GM19351 (cell line): Measurements from ENCODE around the gene CXXC5.
"Not testable (repeated sequence)": the region's sequence is repeated elsewhere in the genome, so short reads cannot be mapped to it uniquely, and the experiment has no call there.

ENCODE experiments used
- ATAC-seq: cut with Tn5 transposase; IDR thresholded peaks from one replicate; pipeline ENCODE4 v1.9.1; 2021; ENCODE audit warnings: mild to moderate bottlenecking, moderate library complexity; ENCODE audit not compliant: unreplicated experiment

CXXC5 gene

DNA sequence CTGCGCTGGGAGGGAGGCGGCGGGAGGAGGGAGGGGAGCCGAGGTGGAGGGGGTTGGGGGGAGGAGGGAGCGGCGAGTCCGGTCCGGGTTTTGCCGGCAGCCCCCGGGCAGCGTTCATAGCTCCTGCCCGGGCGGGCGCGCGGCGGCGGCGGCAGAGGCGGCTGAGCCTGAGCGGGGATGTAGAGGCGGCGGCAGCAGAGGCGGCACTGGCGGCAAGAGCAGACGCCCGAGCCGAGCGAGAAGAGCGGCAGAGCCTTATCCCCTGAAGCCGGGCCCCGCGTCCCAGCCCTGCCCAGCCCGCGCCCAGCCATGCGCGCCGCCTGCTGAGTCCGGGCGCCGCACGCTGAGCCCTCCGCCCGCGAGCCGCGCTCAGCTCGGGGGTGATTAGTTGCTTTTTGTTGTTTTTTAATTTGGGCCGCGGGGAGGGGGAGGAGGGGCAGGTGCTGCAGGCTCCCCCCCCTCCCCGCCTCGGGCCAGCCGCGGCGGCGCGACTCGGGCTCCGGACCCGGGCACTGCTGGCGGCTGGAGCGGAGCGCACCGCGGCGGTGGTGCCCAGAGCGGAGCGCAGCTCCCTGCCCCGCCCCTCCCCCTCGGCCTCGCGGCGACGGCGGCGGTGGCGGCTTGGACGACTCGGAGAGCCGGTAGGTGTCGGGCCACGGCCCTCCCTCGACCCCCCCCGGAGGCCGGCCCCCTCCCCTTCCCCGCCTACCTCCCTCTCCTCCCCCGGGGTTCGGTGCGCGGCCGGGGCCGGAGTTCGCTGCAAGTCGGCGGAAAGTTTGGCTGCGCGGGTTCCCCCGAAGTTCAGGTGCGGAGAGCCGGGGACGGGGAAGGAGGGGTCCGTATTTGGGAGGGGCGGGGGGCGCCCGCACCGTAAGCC lies at the start of gene CXXC5:
Gene CXXC5, plus strand, starts transcription at position 145 of the 877 bp plus-strand sequence. CDS start 32,175 bp downstream, outside the sequence.
- ATAC-seq, result no peak

DNA sequence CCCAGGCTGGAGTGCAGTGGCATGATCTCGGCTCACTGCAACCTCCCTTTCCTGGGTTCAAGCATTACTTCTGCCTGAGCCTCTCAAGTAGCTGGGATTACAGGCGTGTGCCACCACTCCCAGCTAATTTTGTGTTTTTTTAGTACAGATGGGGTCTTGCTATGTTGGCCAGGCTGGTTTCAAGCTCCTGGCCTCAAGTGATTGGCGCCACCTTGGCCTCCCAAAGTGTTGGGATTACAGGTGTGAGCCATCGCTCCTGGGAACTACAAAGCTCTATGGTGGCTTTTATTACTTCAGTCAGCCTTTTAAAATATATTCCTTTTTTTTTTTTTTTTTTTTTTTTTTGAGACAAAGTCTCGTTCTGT lies 49.6 kb upstream of the CXXC5 start:
- ATAC-seq, result not testable (repeated sequence)

DNA sequence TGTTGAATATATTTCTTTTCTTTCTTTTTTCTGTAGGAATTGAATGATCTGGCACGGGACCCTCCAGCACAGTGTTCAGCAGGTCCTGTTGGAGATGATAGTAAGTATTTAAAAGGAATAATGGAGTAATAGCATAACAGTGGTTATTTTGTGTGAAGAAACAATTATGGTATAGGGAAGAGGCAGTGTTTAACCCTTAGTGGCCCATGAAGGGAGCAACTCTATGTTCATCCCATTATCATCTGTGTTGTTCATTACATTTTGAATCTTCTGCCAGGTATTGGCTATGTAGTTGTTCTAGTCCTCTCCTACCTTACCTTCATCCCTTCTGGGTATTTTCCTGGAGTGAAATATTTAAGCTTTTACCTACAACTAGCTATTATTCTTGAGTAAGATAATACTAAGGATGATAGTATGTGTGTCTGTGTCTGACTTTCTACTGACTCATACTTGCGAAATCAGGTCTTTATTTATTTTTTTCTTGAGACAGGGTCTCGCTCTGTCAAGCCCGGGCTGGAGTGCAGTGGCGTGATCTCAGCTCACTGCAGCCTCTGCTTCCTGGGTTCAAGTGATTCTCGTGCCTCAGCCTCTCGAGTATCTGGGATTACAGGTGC lies 47.7 kb upstream of the CXXC5 start:
- no peak for ATAC-seq

DNA sequence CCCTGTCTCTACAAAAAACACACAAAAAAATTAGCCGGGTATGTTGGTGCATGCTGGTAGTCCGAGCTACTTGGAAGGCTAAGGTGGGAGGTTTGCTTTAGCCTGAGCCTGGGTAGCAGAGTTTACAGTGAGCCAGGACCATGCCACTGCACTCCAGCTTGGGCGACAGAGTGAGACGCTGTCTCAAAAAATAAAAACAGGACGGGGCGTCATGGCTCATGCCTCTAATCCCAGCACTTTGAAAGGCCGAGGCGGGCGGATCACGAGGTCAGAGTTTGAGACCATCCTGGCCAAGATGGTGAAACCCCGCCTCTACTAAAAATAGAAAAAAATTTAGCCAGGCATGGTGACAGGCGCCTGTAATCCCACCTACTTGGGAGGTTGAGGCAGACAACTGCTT lies 46.7 kb upstream of the CXXC5 start:
- ATAC-seq, result no peak

DNA sequence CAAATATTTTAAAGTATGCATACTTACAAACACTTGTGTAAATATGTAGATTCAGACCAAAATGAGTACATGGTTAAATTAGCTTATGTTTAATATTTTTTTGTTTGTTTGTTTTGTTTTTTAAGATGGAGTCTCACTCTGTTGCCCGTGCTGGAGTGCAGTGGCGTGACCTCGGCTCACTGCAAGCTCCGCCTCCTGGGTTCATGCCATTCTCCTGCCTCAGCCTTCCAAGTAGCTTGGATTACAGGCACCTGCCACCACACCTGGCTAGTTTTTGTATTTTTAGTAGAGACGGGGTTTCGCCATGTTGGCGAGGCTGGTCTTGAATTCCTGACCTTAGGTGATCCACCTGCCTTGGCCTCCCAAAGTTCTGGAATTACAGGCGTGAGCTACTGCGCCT lies 46.2 kb upstream of the CXXC5 start:
- not testable (repeated sequence) for ATAC-seq

DNA sequence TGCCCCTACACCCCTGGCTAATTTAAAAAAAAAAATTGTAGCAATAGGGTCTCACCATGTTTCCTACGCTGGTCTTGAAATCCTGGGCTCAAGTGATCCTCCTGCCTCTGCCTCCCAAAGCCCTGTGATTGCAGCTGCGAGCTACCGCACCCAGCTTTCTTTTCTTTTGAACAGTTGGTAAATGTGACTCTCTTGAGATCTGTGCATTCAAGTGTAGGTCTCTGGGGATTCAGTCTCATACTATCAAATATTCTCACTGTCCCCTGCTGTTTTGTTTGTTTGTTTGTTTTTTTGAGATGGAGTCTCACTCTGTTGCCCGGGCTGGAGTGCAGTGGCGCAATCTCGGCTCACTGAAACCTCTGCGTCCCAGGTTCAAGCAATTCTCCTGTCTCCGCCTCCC lies 42.3 kb upstream of the CXXC5 start:
- ATAC-seq, result peak; percentile 57

DNA sequence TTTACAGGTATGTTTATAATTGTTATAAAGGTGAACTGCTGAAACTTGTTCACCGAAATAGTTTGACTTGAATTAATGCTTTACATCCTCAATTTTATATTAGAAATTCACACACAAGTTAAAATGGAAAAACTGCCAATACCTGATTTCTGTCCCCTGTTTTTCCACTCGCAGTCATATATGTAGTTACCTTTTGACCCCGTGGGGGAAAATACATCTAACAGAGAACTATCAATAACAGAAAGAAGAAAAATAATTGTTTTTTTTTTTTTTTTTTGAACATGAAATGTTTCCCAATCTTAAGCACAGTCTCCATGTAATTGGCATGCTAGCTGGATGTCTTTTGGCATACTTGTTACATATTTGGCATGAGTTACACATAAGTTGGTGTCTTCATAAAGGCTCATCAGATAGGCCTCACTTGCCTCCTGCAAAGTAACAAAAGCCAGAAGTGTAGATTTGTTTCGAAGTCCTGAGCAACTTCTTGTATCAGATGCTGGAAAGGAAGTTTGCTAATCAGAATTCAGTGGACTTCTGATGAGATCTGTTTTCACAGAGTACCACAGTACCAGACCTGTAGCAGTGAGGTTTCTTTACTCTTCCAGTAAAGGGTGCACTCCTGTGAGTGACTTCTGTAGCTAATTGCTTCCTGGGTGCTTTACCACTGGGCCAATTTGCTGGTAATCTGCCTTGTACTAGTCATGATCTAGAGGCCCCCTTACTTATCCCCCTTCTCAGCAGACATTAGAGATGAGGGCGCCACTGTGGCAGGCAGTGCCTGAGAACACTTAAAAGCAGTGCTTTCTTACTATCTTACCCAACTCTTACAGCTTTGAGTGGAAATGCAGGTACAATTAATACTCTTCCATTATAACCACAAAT lies 36.2 kb upstream of the CXXC5 start:
- no peak for ATAC-seq

DNA sequence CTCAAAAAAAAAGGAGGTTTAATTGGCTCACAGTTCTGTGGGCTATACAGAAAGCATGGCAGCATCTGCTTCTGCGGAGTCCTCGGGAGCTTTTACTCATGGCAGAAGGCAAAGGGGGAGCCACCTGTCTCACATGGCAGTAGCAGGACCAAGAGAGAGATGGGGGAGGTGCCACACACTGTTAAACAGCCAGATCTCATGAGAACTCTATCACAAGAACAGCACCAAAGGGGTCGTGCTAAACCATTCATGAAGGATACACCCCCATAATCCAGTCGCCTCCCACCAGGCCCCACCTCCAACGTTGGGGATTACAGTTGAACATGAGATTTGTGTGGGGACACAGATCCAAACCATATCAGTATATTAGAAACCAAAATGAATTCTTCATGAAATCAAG lies 28.3 kb upstream of the CXXC5 start:
- ATAC-seq, result no peak

DNA sequence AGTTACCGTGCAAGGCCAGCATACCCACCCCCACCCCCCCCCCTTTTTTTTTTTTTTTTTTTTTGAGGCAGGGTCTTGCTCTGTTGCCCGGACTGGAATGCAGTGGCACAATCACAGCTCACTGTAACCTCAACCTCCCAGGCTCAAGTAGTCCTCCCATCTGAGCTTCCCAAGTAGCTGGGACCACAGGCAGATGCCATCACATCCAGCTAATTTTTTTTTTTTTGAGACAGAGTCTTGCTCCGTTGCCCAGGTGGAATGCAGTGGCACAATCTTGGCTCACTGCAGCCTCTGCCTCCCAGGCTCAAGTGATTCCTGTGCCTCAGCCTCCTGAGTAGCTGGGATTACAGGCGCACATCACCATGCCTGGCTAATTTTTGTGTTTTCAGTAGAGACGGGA lies 22.8 kb upstream of the CXXC5 start:
- ATAC-seq, result not testable (repeated sequence)

DNA sequence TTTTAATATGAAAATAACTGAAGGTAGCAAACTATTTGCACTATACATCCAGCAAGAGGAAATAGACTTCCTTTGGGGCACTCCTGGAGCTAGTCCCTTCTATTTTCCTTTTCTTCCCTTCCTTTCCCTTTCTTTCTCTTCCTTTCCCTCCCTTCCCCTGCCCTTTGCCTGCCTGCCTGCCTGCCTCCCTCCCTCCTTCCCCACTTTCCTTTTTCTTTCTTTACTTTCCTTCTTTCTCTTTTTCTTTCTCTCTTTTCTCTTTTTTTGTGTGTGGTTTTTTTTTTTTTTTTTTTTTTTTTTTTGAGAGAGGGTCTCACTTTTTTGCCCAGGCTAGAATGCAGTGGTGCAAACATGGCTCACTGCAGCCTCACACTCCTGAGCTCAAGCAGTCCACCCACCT lies 17.3 kb upstream of the CXXC5 start:
- no peak for ATAC-seq

DNA sequence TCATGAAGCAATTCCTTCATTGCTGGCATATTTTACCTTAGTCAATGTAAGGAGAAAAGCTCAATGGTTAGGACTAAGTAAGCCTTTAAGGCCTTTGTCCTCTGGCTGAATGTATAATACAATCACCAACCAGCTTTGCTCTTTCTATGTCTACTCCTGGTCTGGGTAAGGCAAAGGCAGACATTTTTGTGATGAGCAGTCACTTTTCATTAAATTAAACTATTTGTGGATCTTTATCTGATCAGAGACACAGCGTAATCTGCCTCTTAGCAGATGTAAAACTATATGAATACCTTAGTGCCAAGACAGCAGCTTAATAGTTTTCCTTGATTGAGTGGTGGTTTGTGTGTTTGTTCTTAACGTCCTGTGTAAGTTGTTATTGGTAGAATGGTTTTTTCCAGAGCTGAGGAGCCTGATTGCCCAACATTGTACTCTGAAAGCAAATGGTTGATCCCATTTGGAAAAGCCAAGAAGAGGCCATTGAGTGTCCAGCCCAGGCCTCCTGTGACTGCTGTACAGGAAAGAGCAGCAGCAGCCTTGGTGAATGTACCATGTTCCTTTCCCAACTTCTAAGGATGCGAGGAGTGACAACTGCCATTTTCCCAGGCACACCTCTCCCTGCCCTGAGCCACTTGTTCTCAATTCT lies 16.5 kb upstream of the CXXC5 start:
- ATAC-seq, result no peak

DNA sequence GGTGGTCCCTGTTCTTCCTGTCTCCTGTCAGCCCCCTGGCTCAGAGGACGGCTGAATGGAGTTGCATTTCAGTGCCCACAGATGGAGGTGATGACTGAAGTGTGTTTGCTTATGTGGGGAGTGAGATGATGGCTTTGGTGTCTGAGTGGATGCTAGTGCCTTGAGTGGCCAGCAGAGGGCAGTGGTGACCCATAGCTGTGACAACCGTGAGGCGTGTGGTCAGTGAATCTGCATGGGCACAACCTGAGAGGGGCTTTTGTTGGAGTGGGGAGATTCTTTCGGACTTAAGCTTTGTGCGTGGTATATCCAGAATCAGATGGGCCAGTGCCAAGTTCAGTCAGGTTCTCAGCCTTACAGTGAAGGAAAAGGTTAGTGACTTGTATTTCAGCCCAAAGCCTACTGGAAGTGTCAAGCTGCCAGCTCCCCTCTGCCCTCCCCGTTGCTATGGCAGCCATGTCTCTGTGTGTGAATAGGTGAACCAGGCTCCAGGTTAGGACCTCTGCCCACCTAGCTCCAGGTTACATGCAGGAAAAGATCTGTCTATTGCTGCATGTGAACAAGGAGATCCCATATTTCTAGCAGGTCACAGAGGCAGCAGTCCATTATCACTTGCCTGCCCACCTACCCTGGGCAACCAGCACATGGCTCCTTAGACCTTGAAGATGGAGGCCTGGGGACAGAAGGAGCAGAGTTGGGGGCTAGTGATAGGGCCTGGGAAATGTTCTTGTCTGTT lies 14.7 kb upstream of the CXXC5 start:
- peak; percentile 28 for ATAC-seq

DNA sequence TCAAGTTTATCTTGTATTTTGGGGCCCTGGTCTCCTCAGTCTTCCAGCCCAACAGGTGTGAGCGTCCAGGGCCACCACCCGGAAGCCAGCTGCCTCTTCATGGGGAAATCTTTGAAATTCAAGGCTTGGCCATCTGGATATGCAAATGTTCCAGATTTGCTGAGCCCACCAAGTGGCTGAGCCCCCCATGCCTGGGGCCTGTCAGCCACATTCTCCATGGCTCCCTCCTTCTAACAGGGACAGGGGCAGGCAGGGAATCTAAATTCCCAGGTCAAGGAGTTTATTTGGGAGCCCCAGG lies 14.2 kb upstream of the CXXC5 start:
- no peak for ATAC-seq

DNA sequence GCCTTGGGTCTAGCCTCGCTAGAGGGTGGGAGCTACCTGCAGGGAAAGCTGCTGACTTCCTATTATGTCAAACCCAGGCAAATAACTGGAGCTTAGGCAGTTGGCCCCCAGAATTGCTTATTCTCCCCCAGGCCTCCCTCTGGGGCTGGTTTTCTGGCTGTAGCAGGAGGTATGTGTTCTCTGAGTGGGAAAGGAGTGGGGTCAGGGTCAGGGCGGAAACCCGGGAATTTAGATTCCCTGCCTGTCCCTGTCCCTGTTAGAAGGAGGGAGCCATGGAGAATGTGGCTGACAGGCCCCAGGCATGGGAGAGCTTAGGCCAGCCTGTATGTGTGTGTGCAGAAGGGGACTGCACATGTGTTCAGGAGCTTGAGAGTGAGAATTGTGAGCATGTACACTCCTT lies 13.6 kb upstream of the CXXC5 start:
- no peak for ATAC-seq

DNA sequence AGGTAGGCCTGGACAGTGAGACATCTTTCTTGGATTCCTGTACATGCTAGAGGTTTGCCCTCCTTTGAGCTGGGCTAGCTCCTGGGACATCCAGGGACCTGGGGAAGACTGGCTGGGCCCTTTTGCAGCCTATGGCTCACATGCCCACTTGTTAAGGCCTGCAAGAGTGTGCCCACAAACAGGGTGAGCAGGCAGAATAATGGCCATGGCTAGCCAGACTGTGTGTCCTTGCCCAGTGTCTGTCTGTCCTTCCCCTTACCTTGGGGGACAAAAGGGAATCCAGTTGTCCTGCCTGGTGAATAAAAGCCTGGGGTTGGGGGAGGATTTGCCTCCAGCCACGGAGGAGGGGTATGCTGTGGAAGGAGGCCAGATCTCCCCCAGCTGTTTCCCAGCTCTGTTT lies 13.0 kb upstream of the CXXC5 start:
- ATAC-seq, result no peak

DNA sequence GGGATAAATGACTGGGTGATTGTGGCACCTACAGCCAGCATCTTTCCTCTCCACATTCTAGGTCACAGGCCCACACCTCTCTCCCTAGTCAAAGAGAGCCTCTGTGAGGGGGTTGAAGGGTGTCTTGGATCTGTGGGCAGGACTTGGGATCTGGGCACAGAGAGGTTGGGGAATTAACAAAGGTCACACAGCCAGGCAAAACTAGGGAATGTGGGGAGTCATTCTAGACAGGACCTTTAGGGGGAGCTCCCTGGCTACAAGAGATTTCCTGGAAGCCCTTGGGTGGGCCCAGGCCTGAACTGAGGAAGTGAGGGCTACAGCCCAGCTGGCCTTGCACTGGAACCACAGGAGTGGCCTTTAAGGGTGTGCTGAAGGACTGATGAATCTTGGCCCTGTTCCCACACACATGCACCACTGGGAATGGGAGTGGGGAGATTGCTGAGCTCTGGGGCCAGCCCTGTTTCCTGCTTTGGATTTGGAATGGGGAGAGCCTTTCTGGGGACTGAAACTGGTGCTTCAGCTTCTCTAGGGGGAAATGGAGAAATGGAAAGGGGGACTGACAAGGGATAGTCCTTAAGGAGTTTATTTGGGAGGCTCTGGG lies 12.4 kb upstream of the CXXC5 start:
- ATAC-seq, result no peak

DNA sequence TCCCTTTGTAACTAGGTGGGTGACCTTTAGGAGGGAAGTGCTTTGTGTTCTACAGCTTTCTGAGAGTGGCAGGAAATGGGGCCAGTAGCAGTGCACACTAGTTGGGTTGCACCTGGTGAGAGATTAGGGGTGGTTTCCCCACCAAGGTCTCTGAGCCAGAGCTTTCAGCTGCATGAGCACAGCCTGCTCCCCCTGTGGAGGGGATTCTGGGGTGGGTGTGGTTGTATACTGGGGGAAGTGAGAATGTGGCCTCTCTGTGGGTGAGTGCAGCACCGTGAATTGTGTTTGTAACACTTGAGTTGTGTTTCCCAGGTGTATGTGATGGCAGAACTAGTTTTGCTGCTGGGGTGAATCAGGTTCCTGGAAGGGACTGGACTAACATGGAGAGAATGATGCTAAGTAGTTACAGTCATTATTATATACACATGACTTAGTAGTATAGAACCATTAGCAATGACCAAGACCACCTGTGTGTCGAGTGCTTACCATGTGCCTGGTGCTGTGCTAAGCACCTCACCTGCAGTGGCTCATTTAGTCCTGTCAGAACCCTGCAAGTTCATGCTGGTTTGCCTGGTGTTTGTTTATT lies 11.8 kb upstream of the CXXC5 start:
- peak; percentile 74 for ATAC-seq

DNA sequence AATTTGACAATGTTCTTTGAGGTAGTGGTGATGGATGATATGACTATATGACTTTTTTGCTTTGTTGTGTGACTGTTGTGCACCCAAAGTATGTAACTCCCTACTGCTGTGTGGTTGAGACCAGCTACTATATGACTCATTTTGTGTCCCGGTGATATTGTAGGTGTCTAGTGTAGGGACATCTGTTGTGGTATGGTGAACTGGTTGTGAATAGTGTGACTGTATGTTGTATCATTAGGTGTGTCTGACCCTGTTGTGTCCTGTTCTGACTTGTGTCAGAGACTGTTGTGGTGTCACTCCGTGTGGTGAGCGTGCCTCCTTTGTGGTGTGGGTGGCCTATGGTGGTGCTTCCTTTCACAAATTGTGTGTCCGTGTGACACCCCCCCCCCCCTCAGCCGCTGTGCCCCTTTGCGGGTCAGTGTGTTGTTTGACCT lies 11.2 kb upstream of the CXXC5 start:
- ATAC-seq, result peak; percentile 27

DNA sequence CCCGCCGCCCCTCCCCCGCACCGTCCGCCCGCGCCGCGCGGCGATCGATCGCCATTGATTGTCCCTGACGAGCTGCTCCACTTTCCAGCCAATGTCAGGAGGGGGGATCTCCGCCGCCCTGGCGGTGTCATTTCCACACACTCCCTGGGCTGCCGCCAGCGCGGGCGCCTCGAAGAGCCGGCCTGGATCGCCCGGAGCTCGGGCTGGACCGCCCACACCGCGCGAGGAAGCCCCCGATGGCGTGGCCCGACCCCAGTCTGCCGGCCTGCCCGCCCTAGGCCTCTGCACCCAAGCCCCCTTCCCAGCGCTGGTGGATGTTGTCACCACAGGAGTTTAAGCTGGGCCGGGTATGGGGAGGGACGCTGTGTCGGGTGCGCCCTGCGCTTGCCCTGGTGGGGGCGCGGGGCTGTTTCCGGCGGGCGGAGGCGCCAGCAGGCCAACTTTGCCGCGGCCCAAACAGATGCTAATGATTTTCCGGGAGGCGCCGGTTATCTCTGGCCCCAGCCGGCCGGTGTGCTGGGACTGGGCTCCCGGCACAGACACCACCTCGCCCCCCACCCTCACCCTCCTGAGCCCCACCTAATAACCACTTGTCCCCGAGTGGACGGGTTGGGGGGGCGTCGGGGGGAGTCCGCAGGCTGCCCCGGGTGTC lies 10.6 kb upstream of the CXXC5 start:
- ATAC-seq, result peak; percentile 21
